Astrocyte (in vitro differentiated cells and primary cell): ENCODE data around the gene MAP2.

Experiments
- EZH2 ChIP-seq: IDR thresholded peaks from 2 replicates; pipeline ENCODE4 v1.6.1; 2012; ENCODE audit warnings: mild to moderate bottlenecking, low read length, inconsistent platforms; ENCODE audit not compliant: insufficient read depth
- TF ChIP-seq, protein P1 (sequence below): IDR thresholded peaks from 2 replicates; pipeline ENCODE4 v1.5.1; 2011; ENCODE audit warnings: low read depth, mild to moderate bottlenecking, inconsistent platforms, low read length, moderate library complexity; ENCODE audit not compliant: insufficient read depth

- TF ChIP-seq, protein P1, sequence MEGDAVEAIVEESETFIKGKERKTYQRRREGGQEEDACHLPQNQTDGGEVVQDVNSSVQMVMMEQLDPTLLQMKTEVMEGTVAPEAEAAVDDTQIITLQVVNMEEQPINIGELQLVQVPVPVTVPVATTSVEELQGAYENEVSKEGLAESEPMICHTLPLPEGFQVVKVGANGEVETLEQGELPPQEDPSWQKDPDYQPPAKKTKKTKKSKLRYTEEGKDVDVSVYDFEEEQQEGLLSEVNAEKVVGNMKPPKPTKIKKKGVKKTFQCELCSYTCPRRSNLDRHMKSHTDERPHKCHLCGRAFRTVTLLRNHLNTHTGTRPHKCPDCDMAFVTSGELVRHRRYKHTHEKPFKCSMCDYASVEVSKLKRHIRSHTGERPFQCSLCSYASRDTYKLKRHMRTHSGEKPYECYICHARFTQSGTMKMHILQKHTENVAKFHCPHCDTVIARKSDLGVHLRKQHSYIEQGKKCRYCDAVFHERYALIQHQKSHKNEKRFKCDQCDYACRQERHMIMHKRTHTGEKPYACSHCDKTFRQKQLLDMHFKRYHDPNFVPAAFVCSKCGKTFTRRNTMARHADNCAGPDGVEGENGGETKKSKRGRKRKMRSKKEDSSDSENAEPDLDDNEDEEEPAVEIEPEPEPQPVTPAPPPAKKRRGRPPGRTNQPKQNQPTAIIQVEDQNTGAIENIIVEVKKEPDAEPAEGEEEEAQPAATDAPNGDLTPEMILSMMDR, result no peak
- TF ChIP-seq EZH2, result no peak
Observed at GRCh38 chr2:209579230-209579749, 155.4 kb downstream of the MAP2 start.
